Measurements from ENCODE around the gene MYO7B. TPM values are rescaled to one million over a fixed set of nuclear protein-coding genes. Genes with fewer than 3 reads are reported as not detected.
A peak's percentile ranks its signal among the peaks of the same experiment; 100 is the strongest.

MYO7B gene
- total and polyA plus RNA-seq, 2 donors (not counting 1 experiment from before 2014, with no cell fraction given) = 5.0 to 68.2 TPM

GRCh38 chr2:127649684-127650040, 114.2 kb downstream of the MYO7B start:
- H3K4me1 Mint-ChIP-seq = peaks cover 64% of the 10 kb centered on the region

More at GRCh38 chr2:127649684-127650040, 114.2 kb downstream of the MYO7B start:
- Histone ChIP-seq H3K27ac (ENCODE audit: low read length in 2 of 2) (no peak overlapping the region), H4K20me1 (ENCODE audit: control insufficient read depth, insufficient read depth, low read length, poor library complexity, severe bottlenecking) (no peaks in the 10 kb centered on the region), H3K27me3 (replicated peaks in 1 of 4; ENCODE audit: control extremely low read depth in 1 of 4, control insufficient read depth in 3 of 4, insufficient read depth in 4 of 4, low read length in 3 of 4) (no peaks in the 10 kb centered on the region), H3K4me2 (replicated peaks; ENCODE audit: low read depth, low read length, poor library complexity, severe bottlenecking) (peak overlapping the region; percentile 63), H3K36me3 (replicated peaks in 1 of 2; ENCODE audit: control extremely low read depth in 1 of 2, control insufficient read depth in 1 of 2, extremely low read depth in 1 of 2, insufficient read depth in 2 of 2, low read length in 1 of 2) (no peaks in the 10 kb centered on the region), H3K4me1 (ENCODE audit: control insufficient read depth in 2 of 2, insufficient read depth in 2 of 2, low read length in 2 of 2) (peaks cover 30 to 66% of the 10 kb centered on the region in 2 donors), H3K9ac (ENCODE audit: low read length) (peak overlapping the region; percentile 21), H3K79me2 (ENCODE audit: control insufficient read depth, insufficient read depth, low read length) (no peaks in the 10 kb centered on the region), H3K9me3 (ENCODE audit: control extremely low read depth in 1 of 3, control insufficient read depth in 2 of 3, insufficient read depth in 1 of 3, low read length in 2 of 3) (peaks cover 0 to 8% (median 0%) of the 10 kb centered on the region in 3 donors), H2AFZ (ENCODE audit: insufficient read depth, low read depth, low read length, poor library complexity, severe bottlenecking) (peak overlapping the region; percentile 65), H3K4me3 (ENCODE audit: control extremely low read depth in 1 of 5, extremely low read depth in 1 of 5, insufficient read depth in 1 of 5, low read depth in 2 of 5, low read length in 4 of 5) (peak overlapping the region in 1 of 5 experiments; percentile 6)
- 7% methylated on average over 6 of the region's 7 CpGs for WGBS (ENCODE audit: insufficient coverage)
- TF ChIP-seq EZH2 (IDR thresholded peaks at IDR 0.05; ENCODE audit: borderline replicate concordance, insufficient read depth, low read depth, low read length, poor library complexity, severe bottlenecking) (no peak), CTCF (IDR thresholded peaks at IDR 0.05) (peak; percentile 92)
- Mint-ChIP-seq H3K4me3 (peak overlapping the region; percentile 74), H3K9me3 (ENCODE audit: insufficient read depth) (no peaks in the 10 kb centered on the region), H3K27ac (peak overlapping the region; percentile 82), H3K27me3 (no peaks in the 10 kb centered on the region)
- DNase-seq = peak; percentile 87
- POLR2A ChIA-PET = interaction anchor here (1.2 to 2.3 kb wide), 2 partner anchors 57 to 59 kb away, joined by 4 to 13 read pairs; no protein-coding TSS in a partner anchor
- intact Hi-C loops (cut with micrococcal nuclease) = loop anchor here (1.0 to 5.0 kb wide), 6 partner anchors 9 to 122 kb away; partner anchors contain the start of genes IWS1 and SFT2D3
- ATAC-seq (ENCODE audit: low read depth) = peak; percentile 71
- CTCF ChIA-PET = interaction anchor here (0.6 to 19.3 kb wide), 33 partner anchors 8 to 328 kb away, joined by 3 to 553 read pairs (median 6); partner anchors contain the start of gene SFT2D3

Data from B cell (primary cell).